Activated CD8-positive, alpha-beta memory T cell treated with anti-CD3 and anti-CD28 coated beads, Interleukin-2, amount 50 U/mL, for 24 hours (primary cell): ENCODE results near the gene ALDH1A1.
"Not testable (repeated sequence)": the region's sequence is repeated elsewhere in the genome, so short reads cannot be mapped to it uniquely, and the experiment has no call there.

ENCODE experiments used
- DNase-seq: peaks from one replicate; pipeline ENCODE4 v3.0.0-alpha.2; 2020; ENCODE audit errors: extremely low read depth

The ALDH1A1 gene

DNA sequence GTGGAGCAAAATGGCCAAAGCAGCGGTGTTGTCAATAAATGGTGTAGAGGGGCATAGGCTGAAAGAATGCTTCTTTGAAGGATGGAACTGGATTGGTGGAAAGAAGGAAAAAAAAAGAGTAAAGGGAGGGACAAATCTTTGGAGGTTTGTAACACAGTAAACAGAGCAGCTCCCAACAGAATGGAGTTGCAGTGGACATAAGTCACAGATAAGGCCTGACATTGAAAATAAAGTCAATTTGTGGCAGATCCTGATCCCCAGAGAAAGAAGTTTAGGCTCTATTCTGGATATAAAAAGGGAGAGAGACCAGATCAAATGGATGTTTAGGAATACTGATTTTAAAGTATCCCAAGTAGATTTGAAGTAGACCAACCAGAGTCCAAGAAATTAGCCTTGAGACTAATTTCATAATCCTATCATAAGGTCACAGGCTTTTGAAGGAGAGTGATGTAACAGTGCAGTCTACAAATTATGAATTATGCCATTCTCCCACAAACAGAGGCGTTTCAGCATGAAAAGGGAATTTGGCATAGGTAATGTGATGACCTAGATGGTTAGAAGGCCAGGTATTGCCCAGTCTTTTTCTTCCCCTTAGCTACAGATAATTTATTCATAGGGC is 8.9 kb downstream of the ALDH1A1 start:
- DNase-seq: no peak

DNA sequence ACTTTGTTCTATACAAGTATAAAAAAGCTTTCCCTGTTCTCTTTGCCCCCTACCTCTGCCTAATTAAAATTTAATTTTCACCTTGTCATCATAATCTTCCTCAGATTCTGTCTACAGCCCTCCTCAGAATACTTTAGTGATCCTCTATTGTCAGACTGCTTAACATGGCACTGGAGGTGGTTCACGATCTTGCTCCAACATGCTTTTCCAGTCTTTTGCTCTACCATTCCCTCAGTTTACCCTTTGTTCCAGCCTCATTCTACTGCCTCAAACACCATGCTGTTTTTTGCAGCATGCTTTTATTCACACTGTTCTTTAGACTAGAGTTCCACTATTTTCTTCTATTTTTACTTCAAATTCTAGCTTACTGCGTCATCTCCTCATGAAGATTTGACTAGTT is 10.4 kb downstream of the ALDH1A1 start:
- no peak for DNase-seq

DNA sequence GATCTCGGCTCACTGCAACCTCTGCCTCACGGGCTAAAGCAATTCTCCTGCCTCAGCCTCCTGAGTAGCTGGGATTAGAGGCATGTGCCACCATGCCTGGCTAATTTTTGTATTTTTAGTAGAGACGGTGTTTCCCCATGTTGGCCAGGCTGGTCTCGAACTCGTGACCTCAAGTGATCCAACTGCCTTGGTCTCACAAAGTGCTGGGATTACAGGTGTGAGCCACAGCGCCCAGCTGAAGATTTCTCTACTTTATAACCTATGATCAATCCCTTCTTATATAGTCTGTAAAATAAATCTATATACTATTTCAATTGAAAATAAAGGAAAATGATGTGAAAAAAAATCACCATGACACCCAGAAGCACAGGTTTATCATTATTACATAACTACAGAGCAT is 13.3 kb downstream of the ALDH1A1 start:
- DNase-seq: not testable (repeated sequence)

DNA sequence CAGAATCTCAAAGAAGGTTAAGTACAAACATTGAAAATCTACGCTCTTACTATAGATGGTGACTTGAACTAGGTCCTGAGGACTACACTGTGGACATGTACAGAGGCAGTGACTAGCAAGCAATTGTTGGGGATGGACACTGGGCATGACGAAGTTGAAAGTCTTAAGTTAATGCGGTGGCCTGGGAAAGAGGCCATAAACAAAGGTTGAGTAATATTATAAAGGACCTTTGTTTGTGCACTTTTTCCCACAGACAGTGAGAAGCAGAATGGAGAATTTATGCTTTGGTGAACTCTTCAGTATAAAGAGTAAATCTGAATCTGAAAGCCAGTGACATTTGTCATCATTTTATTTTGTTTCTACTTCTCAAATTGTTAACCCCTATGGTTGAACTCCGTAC is 15.3 kb downstream of the ALDH1A1 start:
- no peak for DNase-seq

DNA sequence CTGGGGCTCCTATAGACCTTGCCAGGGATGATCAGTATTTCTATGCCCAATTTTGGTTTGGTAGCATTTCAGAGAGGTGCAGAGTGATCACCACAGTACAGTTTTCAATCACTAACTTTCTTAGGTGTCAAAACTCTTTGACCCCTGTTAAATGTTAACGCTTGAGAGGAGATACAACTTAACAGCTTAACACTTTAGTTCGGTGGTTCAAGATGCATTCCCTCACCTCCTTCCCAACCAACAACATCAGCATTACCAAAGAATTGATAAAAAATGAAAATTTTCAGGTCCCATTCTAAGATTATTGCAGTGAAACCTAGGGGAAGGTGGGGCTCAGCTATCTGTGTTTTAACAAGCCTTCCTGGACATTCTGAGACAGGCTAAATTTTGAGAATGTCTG is 16.2 kb downstream of the ALDH1A1 start:
- no peak for DNase-seq

DNA sequence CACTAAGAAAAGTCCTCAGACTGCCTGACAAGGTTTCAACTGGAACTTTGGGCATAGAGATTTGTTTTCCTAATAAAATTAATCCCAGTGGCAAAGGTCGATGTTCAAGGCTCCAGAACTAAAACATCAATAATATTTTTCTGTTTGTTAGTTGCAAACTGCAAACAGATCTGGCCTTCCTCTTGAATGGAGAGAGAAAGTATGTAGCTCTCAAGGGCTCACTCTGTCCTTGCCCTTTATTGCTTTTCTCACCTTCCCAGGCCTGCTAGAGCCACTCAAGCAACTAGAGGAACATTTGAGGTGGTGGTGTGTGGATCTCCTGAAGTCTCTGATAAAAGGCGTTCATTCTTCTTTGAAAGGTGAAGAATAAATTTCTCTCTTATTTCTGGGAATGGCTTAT is 16.6 kb downstream of the ALDH1A1 start:
- DNase-seq: no peak

DNA sequence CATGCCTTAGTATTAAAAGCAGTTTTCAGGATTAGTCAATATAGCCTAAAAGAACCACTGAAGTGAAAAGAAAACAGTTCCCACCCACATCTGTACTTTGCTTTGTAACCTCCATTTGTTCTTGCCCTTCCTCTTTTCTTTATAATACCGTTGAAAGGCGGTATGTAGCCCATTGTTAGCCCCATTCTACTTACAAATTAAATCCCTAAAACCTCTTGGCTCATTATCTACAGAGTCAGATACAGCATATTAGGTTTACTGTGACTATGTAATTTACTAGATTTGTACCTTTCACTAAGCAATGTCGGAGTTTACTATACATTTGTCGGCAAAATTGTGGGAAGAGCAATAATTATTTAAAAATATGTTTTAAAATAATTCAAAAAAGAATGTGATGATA is 17.3 kb downstream of the ALDH1A1 start:
- DNase-seq: no peak

DNA sequence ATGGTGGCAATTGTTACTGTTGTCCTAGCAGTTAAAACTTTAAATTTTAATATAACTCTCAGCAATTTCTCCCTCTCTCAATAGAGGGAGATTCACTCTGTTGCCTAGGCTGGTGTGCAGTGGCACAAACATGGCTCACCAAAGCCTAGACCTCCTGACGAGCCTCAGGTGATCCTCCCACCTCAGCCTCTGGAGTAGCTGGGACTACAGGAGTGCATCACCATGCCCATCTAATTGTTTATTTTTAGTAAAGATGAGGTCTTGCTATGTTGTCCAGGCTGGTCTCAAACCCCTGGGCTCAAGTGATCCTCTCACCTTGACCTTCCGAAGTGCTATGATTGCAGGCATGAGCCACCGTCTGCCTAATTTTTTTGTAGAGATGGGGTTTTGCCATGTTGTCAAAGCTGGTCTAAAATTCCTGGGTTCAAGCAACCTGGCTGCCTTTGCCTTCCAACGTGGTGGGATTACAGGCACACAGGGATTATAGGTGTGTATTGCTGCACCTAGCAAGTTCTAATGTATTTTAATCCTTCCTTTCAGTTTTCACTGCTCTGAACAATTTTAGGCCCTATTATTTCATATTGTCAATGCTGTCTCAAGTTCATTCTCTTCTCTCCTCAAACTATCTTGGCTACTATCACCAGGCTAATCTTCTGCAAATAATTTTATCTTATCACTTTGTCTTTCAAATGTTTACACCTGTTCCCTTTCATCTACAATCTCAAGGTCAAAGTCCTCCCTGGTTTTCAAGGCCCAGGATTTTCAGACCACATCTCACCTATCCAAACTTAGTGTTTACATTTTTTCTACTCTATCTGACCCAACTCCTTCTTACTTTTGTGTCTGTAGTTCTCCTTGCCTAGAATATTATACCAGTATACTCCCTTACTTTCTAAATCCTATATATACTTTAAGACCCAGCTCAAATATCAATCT is 18.9 kb downstream of the ALDH1A1 start:
- no peak for DNase-seq

DNA sequence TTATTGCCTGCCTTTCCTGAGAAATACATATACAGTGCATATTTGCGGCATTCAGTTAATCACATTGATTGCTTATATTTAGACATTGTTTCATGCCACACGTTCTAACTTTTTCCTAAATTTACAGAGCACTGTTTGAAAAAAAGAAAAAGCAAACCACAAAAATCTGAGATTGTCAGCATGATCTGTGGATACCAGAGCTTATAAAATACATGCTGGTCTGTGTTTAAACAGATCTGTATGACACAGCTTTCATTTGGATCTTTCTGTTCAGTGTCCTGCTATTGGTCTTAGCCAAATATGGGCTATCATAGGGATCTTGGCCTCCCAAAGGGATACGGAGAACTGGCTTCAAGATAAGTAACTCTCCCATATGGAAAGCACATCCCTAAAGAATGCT is 20.2 kb downstream of the ALDH1A1 start:
- no peak for DNase-seq

DNA sequence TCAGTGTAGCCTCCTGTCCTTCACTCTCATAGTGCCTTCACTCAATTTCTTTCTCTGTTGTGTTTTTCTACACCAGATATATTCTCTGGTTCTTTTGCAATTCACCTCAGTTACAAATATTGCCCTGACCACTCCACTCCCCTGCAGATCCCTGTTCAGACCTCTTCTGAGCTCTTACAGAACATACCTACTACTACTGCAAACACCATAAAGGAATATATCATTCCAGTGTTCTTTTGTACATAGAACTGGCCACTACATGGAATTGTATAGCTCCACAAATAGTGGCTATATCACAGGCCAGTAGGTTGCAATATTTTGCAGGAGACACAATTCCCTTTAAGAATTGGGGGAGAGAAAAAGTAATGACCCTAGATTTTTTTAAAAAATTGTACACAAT is 21.0 kb downstream of the ALDH1A1 start:
- no peak for DNase-seq

DNA sequence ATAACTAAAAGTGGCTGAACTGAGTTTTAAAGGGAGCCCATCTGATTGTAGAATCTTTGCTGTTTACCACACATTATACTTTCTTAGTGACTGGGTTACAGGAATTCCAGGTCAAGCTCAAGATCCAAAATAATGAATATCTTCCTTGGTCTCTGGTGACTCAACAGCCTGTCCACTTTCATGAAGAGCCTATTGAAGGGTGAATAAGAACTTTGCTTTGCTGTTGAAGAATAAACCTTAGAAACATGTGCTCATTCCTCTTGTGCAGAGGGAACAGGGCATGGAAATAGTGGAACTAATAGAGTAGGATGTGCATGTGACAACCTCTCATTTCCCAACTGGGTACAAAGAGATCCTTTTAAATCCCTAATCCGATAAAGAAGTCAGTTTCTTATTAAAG is 21.4 kb downstream of the ALDH1A1 start:
- no peak for DNase-seq

DNA sequence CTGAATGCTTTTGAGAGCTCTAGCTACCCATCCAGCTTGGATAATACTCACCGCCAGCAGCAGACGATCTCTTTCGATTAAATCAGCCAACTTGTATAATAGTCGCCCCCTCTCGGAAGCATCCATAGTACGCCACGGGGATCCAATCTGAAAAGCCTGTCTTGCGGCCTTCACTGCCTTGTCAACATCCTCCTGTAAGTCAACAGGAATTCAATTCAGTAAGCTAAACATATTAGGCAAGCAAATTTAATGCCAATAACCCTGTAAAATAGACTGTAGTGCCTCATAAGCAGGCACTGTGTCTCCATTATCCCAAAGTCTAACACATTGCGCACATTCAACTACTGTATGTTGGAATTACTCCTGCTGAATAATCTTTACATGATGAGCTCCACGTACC is 22.0 kb downstream of the ALDH1A1 start:
- DNase-seq: no peak

DNA sequence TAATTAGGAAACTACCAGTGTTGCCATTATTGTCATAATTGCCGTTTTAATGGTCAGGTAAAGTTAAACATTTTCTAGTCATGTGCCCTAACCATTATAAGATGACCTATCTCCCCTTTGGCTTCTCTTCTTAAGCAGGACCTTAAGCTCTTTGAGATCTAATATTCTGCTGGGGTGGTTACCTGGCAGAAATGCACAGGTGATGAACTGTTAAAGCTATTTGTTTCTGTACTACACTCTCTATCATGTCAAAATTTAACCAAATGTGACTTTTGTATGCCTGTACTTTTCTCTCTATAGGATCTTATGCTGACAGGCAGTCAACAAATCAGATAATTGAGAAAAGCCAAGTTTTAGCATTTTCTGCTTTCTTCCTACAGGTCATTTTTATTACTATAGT is 23.3 kb downstream of the ALDH1A1 start:
- no peak for DNase-seq

DNA sequence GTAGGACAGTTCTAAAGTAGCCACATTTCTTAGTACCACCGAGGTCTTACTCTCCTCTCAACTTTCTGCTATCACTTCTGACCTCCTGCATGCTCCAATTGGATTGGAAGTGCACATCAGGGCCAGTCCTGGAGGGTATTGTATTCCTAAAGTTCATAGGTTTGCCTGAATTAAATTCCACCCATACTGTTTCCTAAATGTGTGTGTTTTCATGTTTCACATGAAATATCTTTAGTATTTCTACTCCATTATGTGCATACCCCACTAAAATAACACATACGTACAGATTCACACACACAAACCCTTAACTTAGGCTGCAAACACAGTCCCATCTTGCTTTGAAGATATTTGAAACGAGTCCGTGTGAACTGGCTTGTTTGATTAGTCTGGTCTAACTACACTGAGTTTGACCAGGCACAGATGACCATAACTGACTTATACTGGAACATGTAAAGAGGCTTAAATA is 24.8 kb downstream of the ALDH1A1 start:
- DNase-seq: no peak

DNA sequence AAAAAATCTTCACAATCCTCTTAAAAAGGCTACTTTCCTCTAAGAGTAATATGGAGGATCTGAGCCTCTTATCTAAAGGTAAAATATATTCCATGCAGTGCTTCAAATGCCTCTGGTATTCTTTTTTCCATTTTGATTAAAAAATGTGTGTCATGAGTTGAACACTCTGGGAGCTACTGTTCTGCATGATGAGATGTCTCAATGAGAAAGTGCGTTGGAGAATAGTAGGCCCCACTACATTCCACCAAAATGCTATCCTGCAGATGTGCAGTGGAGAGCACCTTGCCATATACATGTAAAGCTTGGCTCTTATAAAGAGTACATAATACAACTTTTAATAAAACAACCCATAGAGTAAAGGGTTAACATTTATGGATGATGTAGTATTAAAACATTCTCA is 26.3 kb downstream of the ALDH1A1 start:
- no peak for DNase-seq

DNA sequence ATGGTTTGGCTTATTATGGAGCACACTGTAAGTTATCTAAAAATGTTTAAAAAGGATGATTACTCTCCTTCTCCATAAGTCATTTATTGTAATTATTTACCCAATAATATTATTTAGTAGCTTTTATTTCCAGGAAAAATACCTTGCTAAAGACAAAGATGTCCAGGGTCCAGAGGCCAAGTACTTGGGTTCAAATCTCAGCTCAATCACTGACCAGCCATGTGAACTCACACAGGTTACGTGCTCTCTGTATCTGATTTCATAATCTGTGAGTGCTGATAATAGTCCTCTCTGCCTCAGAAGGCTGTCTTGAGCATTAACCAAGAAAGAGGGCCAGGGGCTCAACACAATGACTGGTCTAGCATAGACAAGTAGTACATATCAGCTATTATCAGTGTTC is 27.0 kb downstream of the ALDH1A1 start:
- DNase-seq: no peak

DNA sequence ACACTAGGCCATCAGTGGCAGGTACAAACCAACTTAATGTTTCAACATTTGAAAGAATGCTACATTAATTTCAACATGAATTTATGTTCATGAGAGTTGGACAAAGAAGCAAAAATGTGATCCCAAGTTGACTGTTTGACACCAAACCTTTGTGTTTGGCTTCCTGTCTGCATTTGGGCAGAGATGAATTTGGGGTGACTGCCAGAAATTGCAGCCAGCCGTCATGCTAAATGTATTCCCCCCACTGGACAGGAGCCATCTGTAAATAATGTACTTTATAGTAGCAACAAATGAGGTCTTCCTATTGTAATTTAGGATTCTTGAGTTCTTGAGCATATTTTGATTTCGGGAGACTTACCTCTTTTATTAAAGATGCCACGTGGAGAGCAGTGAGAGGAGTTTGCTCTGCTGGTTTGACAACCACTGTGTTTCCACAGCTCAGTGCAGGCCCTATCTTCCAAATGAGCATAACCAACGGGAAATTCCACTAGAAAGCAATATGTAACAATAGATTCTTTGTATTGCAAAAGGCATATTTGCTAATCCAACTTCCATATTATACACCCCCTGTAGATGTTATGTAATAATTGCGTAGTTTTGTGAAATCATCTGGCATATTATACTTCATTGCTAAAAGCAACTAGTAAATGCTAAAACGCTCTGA is 27.6 kb downstream of the ALDH1A1 start:
- DNase-seq: no peak

DNA sequence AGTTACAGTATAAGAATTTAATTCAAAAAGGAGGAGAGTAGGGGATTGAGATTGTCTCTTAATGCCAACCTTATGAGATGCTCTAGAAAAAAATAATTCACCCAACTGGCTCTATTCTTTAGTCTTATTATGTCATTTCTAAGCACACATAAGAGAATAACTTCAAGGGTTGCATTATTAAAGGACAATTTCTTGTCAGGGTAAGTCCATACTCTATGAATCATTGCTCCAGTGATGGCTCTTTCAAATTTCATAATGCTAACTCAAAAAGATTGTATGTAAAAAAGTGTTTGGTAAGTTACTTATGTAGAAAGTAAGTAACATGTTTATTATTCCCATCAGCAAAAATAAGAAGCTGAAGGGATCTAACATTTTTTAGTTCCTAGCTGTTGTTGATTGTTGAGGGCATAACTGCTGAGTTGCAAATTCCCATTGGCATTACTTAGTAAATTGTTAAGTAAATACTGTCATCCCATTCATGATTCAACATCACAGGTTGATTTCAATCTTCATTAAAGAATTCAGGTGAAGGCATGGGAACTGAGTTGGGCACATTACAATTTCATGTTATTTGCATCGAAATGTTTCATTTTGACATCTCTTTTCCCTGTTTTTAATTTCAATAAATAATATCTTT is 28.6 kb downstream of the ALDH1A1 start:
- DNase-seq: no peak

DNA sequence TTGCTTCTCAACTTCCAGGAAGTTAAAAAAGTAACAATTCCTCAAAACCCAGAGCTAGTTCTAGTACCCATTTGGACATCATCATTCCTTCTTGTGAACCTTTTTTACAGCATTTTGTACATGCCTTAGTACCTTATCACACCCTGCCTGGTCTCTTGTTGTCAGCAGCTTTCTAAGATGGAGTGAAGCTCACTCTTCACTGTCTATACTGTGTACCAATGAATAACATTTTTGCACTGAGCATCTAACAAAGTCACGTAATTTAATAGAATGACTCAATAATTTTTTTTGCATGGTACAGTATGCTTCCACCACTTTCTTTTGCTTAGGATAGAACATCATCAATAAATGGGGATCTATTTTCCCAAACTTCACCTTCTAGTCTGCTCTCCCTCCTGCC is 29.8 kb downstream of the ALDH1A1 start:
- DNase-seq: no peak

DNA sequence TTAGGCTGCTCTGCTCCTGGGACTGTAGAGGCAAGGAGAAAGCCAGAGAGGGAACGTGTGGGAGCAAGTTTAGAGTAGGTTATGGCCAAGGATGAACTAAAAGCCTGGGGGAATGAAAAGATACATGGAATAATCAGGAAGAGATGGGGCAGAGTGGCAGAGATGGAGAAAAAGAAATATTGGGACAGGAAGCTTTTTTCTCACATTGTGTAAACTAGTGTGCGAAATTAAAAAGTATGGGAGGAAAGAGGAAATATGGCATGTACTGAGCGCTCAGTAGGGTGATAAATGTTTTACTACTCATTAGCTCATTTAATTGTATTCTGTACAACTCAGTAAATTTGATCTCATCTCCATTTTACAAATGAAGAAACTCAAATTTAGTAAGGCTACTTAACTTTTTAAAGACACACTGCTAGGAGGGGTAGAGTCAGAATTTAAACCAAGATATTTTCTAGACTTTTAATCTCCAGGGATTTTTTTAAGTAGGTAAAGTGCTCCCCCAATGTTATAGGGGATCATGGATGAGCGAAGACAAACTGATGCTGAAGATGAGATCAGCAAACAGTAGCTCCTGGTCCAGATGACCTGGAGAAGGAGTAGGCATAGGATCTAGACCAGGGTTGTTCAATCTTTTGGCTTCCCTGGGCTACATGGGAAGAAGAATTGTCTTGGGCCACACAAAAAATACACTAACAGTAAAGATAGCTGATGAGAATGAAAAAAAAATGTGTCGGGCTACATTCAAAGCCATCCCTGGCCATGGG is 30.8 kb downstream of the ALDH1A1 start:
- DNase-seq: no peak

DNA sequence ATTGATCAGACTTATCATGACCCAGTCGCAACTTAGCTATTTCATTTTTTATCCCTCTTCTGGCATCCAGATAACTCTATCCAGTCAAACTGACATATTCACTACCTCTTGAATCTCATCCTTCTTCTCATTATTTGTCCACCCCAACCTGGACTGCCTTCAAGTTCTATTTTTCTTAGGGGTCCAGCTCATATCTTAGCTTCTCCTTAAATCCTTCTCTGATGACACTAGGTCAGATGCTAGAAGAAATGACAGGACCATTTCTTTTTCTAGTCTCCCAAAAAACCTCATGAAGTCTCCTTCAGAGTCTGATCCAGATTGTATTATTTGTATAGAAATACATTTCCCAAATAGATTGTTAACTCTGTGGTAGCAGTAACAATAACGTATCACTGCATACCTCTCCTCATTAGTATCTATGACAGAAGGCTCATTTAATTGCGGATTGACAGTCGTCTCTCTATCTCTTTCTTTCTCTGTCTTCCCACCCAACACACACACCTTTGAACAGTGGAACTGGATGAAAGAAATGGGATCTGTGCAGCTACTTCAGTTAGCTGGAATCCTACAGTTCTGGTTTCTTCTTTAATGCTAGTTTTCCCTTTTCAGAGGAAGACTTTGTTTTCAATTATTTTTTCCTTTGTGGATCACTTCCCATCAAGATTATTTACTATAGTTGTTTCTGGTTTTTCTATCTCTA is 33.5 kb downstream of the ALDH1A1 start:
- no peak for DNase-seq
